Smooth muscle cell (in vitro differentiated cells): Measurements from ENCODE around the gene CD226. TPM values are rescaled to one million over a fixed set of nuclear protein-coding genes. Genes with fewer than 3 reads are reported as not detected.

Source experiments
- DNase-seq: peaks from one replicate; lab custom pipeline; 2025; ENCODE audit not compliant: unreplicated experiment; lab: John Stamatoyannopoulos, UW
- H2AFZ ChIP-seq: fragments of 200-600 bp; sonication (generic); 2 replicates; pipeline ENCODE4 v1.6.0; 2016; ENCODE audit warnings: antibody characterized with exemption, low read depth, mild to moderate bottlenecking
- H3F3A ChIP-seq: fragments of 200-600 bp; sonication (generic); 2 replicates; pipeline ENCODE4 v1.6.0; 2017; ENCODE audit warnings: antibody characterized with exemption, low read depth
- H3K27ac ChIP-seq: fragments of 200-600 bp; sonication (generic); 2 replicates; pipeline ENCODE4 v1.5.1; 2016; ENCODE audit warnings: low read depth, mild to moderate bottlenecking
- H3K27me3 ChIP-seq: fragments of 200-600 bp; sonication (generic); 2 replicates; pipeline ENCODE4 v1.6.1; 2016; ENCODE audit warnings: low read depth, mild to moderate bottlenecking
- H3K36me3 ChIP-seq: fragments of 200-600 bp; sonication (generic); 2 replicates; pipeline ENCODE4 v1.5.1; 2016; ENCODE audit warnings: low read depth
- H3K4me1 ChIP-seq: fragments of 200-600 bp; sonication (generic); 2 replicates; pipeline ENCODE4 v1.5.1; 2016; ENCODE audit warnings: low read depth
- H3K4me2 ChIP-seq: fragments of 200-600 bp; sonication (generic); 2 replicates; pipeline ENCODE4 v1.6.0; 2016; ENCODE audit warnings: mild to moderate bottlenecking
- H3K4me3 ChIP-seq: fragments of 200-600 bp; sonication (generic); 2 replicates; pipeline ENCODE4 v1.5.1; 2016; ENCODE audit warnings: mild to moderate bottlenecking
- H3K79me2 ChIP-seq: fragments of 200-600 bp; sonication (generic); 2 replicates; pipeline ENCODE4 v1.6.0; 2016; ENCODE audit warnings: low read depth, mild to moderate bottlenecking
- H3K9ac ChIP-seq: fragments of 200-600 bp; sonication (generic); 2 replicates; pipeline ENCODE4 v1.6.0; 2016; ENCODE audit warnings: low read depth
- H3K9me3 ChIP-seq: fragments of 200-600 bp; sonication (generic); replicated peaks from 2 replicates; pipeline ENCODE4 v1.5.1; 2016; ENCODE audit warnings: low read depth
- H4K20me1 ChIP-seq: fragments of 200-600 bp; sonication (generic); 2 replicates; pipeline ENCODE4 v1.6.0; 2016; ENCODE audit warnings: low read depth
- WGBS: methylation state at CpG from one replicate; pipeline ENCODE4 v1.1.7; 2016; ENCODE audit warnings: low lambda C conversion rate; 5-methylcytosine and 5-hydroxymethylcytosine counted together
- polyA plus RNA-seq: library from polyadenylated mRNA; unstranded; fragments of >200 nt; fragmentation: Nextera tagmentation; extraction: Ambion mirVana; gene quantifications from 2 replicates; pipeline ENCODE4 v1.2.1, GENCODE V29; 2016
- total RNA-seq: library from RNA; depleted of rRNA; stranded (reverse); fragments of >200 nt; gene quantifications from 2 replicates; pipeline ENCODE4 v1.2.3, GENCODE V29; 2014
- TF ChIP-seq, protein P1 (sequence below): fragments of 200-600 bp; sonication (generic); IDR thresholded peaks from 2 replicates; pipeline ENCODE4 v1.5.1; 2017; ENCODE audit warnings: borderline replicate concordance, mild to moderate bottlenecking, antibody characterized with exemption; ENCODE audit not compliant: insufficient read depth, poor library complexity, severe bottlenecking

The CD226 gene
- total and polyA plus RNA-seq, 2 experiments from 2014 or later = 0.02 to 0.36 TPM

DNA sequence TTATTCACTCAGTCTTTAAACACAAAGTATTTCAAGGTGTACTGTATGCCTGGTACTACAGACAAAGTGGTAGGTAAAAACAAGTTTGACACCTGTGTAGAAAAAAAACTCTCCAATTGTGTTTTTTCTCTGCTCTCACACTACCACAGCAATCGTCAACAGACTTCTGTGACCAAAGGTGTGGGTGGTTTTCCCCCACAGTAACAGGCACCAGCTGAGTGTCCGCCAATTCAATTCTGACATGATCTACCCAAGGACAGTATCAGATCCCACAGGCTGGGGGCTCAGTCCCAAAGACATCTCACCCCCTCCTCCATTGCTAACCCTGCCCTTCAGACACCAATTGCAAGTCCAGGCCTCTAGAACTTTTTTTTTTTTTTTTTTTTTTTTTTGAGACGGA, 71.2 kb downstream of the CD226 start:
- WGBS = 92% methylated on average over 3 of the region's 3 CpGs
- H3K27ac ChIP-seq = no peak overlapping the region
- H3K79me2 ChIP-seq = no peaks in the 10 kb centered on the region
- no peaks in the 10 kb centered on the region for H3K27me3 ChIP-seq
- H3K9me3 ChIP-seq = no peaks in the 10 kb centered on the region
- no peak overlapping the region for H3K4me3 ChIP-seq
- H3K9ac ChIP-seq = no peak overlapping the region
- H2AFZ ChIP-seq = no peak overlapping the region
- H3K36me3 ChIP-seq = no peaks in the 10 kb centered on the region
- H3K4me1 ChIP-seq = no peaks in the 10 kb centered on the region
- TF ChIP-seq, protein P1, sequence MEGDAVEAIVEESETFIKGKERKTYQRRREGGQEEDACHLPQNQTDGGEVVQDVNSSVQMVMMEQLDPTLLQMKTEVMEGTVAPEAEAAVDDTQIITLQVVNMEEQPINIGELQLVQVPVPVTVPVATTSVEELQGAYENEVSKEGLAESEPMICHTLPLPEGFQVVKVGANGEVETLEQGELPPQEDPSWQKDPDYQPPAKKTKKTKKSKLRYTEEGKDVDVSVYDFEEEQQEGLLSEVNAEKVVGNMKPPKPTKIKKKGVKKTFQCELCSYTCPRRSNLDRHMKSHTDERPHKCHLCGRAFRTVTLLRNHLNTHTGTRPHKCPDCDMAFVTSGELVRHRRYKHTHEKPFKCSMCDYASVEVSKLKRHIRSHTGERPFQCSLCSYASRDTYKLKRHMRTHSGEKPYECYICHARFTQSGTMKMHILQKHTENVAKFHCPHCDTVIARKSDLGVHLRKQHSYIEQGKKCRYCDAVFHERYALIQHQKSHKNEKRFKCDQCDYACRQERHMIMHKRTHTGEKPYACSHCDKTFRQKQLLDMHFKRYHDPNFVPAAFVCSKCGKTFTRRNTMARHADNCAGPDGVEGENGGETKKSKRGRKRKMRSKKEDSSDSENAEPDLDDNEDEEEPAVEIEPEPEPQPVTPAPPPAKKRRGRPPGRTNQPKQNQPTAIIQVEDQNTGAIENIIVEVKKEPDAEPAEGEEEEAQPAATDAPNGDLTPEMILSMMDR = no peak
- H4K20me1 ChIP-seq = no peaks in the 10 kb centered on the region
- no peak overlapping the region for H3K4me2 ChIP-seq
- H3F3A ChIP-seq = no peaks in the 10 kb centered on the region
- no peak for DNase-seq

DNA sequence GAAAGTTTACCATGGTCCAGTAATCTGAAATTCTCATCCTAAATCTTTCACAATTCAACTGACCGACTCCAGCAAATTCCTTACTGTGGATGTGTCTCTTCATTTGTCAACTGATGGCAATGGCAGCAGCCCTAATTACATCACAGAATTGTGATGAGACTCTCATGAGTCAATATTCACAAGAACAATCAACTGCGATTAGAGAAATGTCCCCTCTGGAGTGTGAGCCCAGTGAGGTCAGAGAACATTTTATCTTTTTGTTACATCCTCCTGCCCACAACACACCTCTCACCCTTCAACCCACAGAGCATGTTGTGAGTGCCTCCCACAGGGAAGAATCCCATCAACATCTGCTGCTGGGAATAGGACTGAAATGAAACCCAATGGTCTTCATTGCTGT, 73.6 kb downstream of the CD226 start:
- no peak for DNase-seq
- Histone ChIP-seq H3K4me2 (no peak overlapping the region), H4K20me1 (no peaks in the 10 kb centered on the region), H2AFZ (no peak overlapping the region), H3F3A (no peaks in the 10 kb centered on the region), H3K4me1 (no peaks in the 10 kb centered on the region), H3K27me3 (no peaks in the 10 kb centered on the region), H3K36me3 (no peaks in the 10 kb centered on the region), H3K9ac (no peak overlapping the region), H3K79me2 (no peaks in the 10 kb centered on the region), H3K27ac (no peak overlapping the region), H3K9me3 (no peaks in the 10 kb centered on the region), H3K4me3 (no peak overlapping the region)
- 80% methylated on average over 2 of the region's 2 CpGs for WGBS
- TF ChIP-seq, protein P1 = no peak

DNA sequence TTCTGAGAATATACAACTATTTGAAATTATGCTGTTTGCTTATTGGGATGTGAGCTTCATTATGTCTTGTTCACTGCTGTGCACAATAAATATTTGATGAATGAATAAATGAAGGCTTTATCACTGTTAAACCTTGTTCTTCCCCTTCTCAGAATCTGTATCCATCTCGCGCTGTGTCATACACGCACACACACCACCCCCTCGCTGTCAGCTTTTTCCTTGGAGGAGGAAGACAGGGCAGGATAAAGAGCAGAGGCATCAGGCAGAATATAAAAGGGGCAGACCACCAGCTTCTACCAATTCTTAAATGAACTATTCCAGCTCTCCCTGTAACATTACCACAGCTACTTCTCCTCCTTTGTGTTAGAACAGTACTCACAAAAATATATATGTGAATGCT, 75.0 kb downstream of the CD226 start:
- H3K4me3 ChIP-seq = no peak overlapping the region
- H3K79me2 ChIP-seq = no peaks in the 10 kb centered on the region
- no peak for DNase-seq
- no peak overlapping the region for H3K4me2 ChIP-seq
- TF ChIP-seq, protein P1 = no peak
- H3F3A ChIP-seq = no peaks in the 10 kb centered on the region
- no peak overlapping the region for H3K9ac ChIP-seq
- no peaks in the 10 kb centered on the region for H3K27me3 ChIP-seq
- no peak overlapping the region for H2AFZ ChIP-seq
- H3K4me1 ChIP-seq = no peaks in the 10 kb centered on the region
- H3K9me3 ChIP-seq = no peaks in the 10 kb centered on the region
- no peaks in the 10 kb centered on the region for H3K36me3 ChIP-seq
- 78% methylated on average over 4 of the region's 4 CpGs for WGBS
- H4K20me1 ChIP-seq = no peaks in the 10 kb centered on the region
- H3K27ac ChIP-seq = no peak overlapping the region

GRCh38 chr18:69871363-69871762, 76.3 kb downstream of the CD226 start:
- Histone ChIP-seq H3K9ac (no peak overlapping the region), H2AFZ (no peak overlapping the region), H3K9me3 (no peaks in the 10 kb centered on the region), H3K4me1 (no peaks in the 10 kb centered on the region), H3K79me2 (no peaks in the 10 kb centered on the region), H3K36me3 (no peaks in the 10 kb centered on the region), H4K20me1 (no peaks in the 10 kb centered on the region), H3K4me3 (no peak overlapping the region), H3K27me3 (no peaks in the 10 kb centered on the region), H3K27ac (no peak overlapping the region), H3F3A (no peaks in the 10 kb centered on the region), H3K4me2 (no peak overlapping the region)
- TF ChIP-seq, protein P1 = no peak
- 84% methylated on average over 2 of the region's 2 CpGs for WGBS
- no peak for DNase-seq
